Mucosa of rectum (tissue), 2 donors: ENCODE results near the gene ZNF786.

ENCODE experiments used
- H3K27ac ChIP-seq, 2 donors: one replicate each; pipeline ENCODE4 v1.7.0; 2013; ENCODE audit warnings: inconsistent platforms in 2 of 2, low read depth in 2 of 2, low read length in 2 of 2
- H3K27me3 ChIP-seq, 2 donors: one replicate each; pipeline ENCODE4 v1.7.0; 2013; ENCODE audit warnings: low read length in 2 of 2; ENCODE audit not compliant: control insufficient read depth in 2 of 2, insufficient read depth in 2 of 2
- H3K36me3 ChIP-seq, 2 donors: one replicate each; pipeline ENCODE4 v1.7.0; 2013; ENCODE audit warnings: low read length in 2 of 2; ENCODE audit not compliant: control insufficient read depth in 2 of 2, insufficient read depth in 2 of 2
- H3K4me1 ChIP-seq, 2 donors: one replicate each; pipeline ENCODE4 v1.7.0; 2013; ENCODE audit warnings: low read length in 2 of 2, mild to moderate bottlenecking in 1 of 2; ENCODE audit not compliant: control insufficient read depth in 2 of 2, insufficient read depth in 2 of 2
- H3K4me3 ChIP-seq, 2 donors: one replicate each; pipeline ENCODE4 v1.7.0; 2013; ENCODE audit warnings: low read length in 2 of 2
- H3K9ac ChIP-seq, 2 donors: one replicate each; pipeline ENCODE4 v1.7.0; 2013; ENCODE audit warnings: low read length in 2 of 2, low read depth in 1 of 2, mild to moderate bottlenecking in 1 of 2
- H3K9me3 ChIP-seq, 2 donors: one replicate each; pipeline ENCODE4 v1.7.0; 2013; ENCODE audit warnings: low read length in 2 of 2; ENCODE audit not compliant: control insufficient read depth in 2 of 2
- donor health status: healthy.
- donor health status: Normal muscosa, but diverticular disease.

The ZNF786 gene

DNA sequence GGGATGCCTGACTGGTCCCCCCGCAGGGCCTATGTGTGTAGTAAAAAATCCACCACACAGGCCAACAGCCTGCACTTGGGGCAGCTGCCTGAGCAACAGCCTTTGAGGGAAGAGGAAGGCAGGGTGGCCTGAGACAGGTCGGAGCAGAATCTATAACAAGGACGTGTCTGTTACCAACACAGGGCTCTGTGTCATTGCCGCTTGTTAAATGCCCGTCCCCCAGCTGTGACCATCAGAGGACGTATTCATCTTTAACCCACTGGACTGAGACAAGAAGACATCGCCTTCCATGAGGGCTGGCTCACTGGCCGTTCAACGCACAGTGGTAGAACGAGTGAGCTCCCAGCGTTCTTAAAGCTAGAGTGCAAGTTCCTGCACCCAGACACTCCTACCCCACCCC, 70.0 kb downstream of the ZNF786 start:
- Histone ChIP-seq H3K27ac (no peak overlapping the region), H3K36me3 (peaks cover 18 to 36% of the 10 kb centered on the region in 2 donors), H3K9me3 (no peaks in the 10 kb centered on the region), H3K27me3 (no peaks in the 10 kb centered on the region), H3K4me3 (no peak overlapping the region), H3K9ac (no peak overlapping the region), H3K4me1 (no peaks in the 10 kb centered on the region)
